Left lung (tissue), 10 donors: ENCODE results near the gene TSFM. TPM values are rescaled to one million over a fixed set of nuclear protein-coding genes. Genes with fewer than 3 reads are reported as not detected.
"Not testable (repeated sequence)": the region's sequence is repeated elsewhere in the genome, so short reads cannot be mapped to it uniquely, and the experiment has no call there.

Experiments used
- ATAC-seq: fragments of 200-7000 bp; cut with Tn5 transposase; one replicate; pipeline ENCODE4 v1.9.1; 2020; ENCODE audit warnings: moderate library complexity
- DNase-seq, 4 donors: peaks; one replicate each; pipeline ENCODE4 v3.0.0-alpha.2; 2013 to 2020
- H3K27ac ChIP-seq, 2 donors: fragments of 200-600 bp; sonication (generic) in 1 of 2; one replicate each; pipeline versions ENCODE4 v1.5.0 to v1.8.0; 2020 to 2021
- H3K27me3 ChIP-seq, 2 donors: fragments of 200-600 bp; sonication (generic) in 1 of 2; one replicate each; pipeline versions ENCODE4 v1.5.0 to v1.8.0; 2020 to 2021
- H3K36me3 ChIP-seq, 2 donors: fragments of 200-600 bp; sonication (generic) in 1 of 2; one replicate each; pipeline versions ENCODE4 v1.5.0 to v1.8.0; 2020 to 2021
- H3K4me1 ChIP-seq, 2 donors: fragments of 200-600 bp; one replicate each; pipeline ENCODE4 v1.8.0; 2021
- H3K4me3 ChIP-seq, 2 donors: fragments of 200-600 bp; sonication (generic) in 1 of 2; one replicate each; pipeline versions ENCODE4 v1.5.0 to v1.8.0; 2020 to 2021; ENCODE audit warnings: mild to moderate bottlenecking in 1 of 2
- H3K9me3 ChIP-seq, 2 donors: fragments of 200-600 bp; sonication (generic) in 1 of 2; one replicate each; pipeline versions ENCODE4 v1.5.0 to v1.8.0; 2020 to 2021
- intact Hi-C, 2 donors: fragments of 100-400 bp; cut with DNase I; formaldehyde crosslinking; loops; one replicate each; pipeline versions ENCODE4 v1.11.2 to v1.14.2; 2022
- polyA plus RNA-seq, 6 donors: library from polyadenylated mRNA; unstranded; fragments of 120-200 nt; gene quantifications; one replicate each; pipeline ENCODE4 v1.2.1, GENCODE V29; 2013; ENCODE audit not compliant: insufficient read length in 6 of 6
- total RNA-seq, 2 donors: library from RNA; stranded (reverse); fragmentation: NEBNext Ultra II Directional; extraction: Animal tissue kit (Norgen Biotek cat#: 25700); gene quantifications; one replicate each; pipeline ENCODE4 v1.2.1, GENCODE V29; 2021
- TF ChIP-seq, protein P1 (sequence below), 2 donors: fragments of 200-600 bp; sonication (generic) in 1 of 2; IDR thresholded peaks; one replicate each; pipeline versions ENCODE4 v1.5.0 to v1.8.0; 2021; ENCODE audit warnings: antibody characterized with exemption in 2 of 2
- donor health status: DM: no; HTN: yes; CAD: no.
- donor health status: DM: no; HTN: no; CAD: no.

TSFM gene
- total and polyA plus RNA-seq, 8 donors = 25.6 to 35.3 (median 30.7) TPM

DNA sequence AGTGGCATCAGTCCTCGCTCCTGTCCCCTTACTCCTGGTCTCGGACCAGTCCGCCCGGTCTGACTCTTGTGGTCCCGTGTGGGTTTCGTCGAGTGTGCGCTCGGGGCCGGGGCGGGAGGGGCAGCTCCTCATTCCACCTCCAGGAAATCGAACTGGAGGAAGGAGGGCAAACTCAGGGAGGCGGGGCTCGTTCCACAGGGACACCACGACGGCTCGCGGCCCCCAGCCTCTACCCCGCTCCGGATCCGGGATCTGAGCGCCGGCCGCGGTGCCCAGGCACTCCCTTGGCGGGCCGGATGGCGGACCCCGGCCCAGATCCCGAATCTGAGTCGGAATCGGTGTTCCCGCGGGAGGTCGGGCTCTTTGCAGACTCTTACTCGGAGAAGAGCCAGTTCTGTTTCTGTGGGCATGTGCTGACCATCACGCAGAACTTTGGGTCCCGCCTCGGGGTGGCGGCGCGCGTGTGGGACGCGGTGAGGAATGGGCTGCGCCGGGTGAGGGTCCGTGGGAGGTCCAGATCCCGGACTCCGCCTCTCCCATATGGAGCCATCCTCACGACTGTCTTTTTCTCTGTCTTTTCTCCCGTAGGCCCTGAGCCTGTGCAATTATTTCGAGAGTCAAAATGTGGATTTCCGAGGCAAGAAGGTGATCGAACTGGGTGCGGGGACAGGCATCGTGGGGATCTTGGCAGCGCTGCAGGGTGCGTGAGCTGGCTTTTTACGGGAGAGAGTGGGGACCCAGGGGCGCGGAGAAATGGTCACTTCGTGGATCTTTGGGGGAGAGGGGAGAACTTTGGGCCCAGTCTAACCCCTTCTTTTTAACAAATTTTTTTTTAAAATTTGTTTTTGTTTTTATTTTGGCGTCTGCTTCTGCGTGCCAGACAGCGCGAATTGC lies 9.9 kb upstream of the TSFM start, which contains the start of gene EEF1AKMT3:
Gene EEF1AKMT3 (plus strand): TSS at position 186 of the 894 bp plus-strand sequence. CDS start 111 bp downstream, at position 297.
- peaks cover 0 to 28% of the 10 kb centered on the region in 2 donors for H3K36me3 ChIP-seq
- H3K27ac ChIP-seq = peak within 1 kb of the TSS; percentile 88 to 92
- TF ChIP-seq, protein P1, sequence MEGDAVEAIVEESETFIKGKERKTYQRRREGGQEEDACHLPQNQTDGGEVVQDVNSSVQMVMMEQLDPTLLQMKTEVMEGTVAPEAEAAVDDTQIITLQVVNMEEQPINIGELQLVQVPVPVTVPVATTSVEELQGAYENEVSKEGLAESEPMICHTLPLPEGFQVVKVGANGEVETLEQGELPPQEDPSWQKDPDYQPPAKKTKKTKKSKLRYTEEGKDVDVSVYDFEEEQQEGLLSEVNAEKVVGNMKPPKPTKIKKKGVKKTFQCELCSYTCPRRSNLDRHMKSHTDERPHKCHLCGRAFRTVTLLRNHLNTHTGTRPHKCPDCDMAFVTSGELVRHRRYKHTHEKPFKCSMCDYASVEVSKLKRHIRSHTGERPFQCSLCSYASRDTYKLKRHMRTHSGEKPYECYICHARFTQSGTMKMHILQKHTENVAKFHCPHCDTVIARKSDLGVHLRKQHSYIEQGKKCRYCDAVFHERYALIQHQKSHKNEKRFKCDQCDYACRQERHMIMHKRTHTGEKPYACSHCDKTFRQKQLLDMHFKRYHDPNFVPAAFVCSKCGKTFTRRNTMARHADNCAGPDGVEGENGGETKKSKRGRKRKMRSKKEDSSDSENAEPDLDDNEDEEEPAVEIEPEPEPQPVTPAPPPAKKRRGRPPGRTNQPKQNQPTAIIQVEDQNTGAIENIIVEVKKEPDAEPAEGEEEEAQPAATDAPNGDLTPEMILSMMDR (IDR thresholded peaks at IDR 0.05) = no peak
- intact Hi-C loops = no loop called here
- DNase-seq (peak; percentile 57 to 90 (median 69)), ATAC-seq (peak; percentile 76)
- H3K4me1 ChIP-seq = peaks cover 5 to 44% of the 10 kb centered on the region in 2 donors
- peaks cover 0 to 2% of the 10 kb centered on the region in 2 donors for H3K27me3 ChIP-seq
- H3K9me3 ChIP-seq = no peaks in the 10 kb centered on the region
- peak within 1 kb of the TSS; percentile 76 to 79 for H3K4me3 ChIP-seq

GRCh38 chr12:57774634-57775033 lies 8.0 kb upstream of the TSFM start:
- peaks cover 5 to 44% of the 10 kb centered on the region in 2 donors for H3K4me1 ChIP-seq
- ATAC-seq, intact Hi-C loops, H3K27me3 ChIP-seq, H3K27ac ChIP-seq, H3K9me3 ChIP-seq, DNase-seq, H3K4me3 ChIP-seq: not testable (repeated sequence)
- peaks cover 0 to 12% of the 10 kb centered on the region in 2 donors for H3K36me3 ChIP-seq

DNA sequence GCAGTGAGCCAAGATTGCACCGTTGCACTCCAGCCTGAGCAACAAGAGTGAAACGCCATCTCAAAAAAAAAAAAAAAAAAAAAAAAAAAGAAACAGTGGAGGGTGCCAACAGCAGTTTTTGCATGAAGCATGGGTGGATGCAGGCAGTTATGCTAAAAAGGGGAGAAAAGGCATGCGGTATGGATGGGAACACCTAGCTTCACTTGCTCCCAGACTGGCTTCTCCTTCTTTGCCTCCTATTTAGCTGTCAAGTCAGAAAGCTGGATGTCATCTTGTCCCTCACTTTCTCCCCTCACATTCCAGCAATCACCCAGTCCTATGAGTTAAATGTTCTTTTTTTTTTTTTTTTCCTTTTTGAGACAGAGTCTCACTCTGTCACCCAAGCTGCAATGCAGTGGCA lies 7.5 kb upstream of the TSFM start:
- ATAC-seq = no peak
- peaks cover 5 to 44% of the 10 kb centered on the region in 2 donors for H3K4me1 ChIP-seq
- TF ChIP-seq, protein P1 (IDR thresholded peaks at IDR 0.05) = no peak
- no peaks in the 10 kb centered on the region for H3K9me3 ChIP-seq
- no peak overlapping the region for H3K27ac ChIP-seq
- intact Hi-C loops = no loop called here
- no peak overlapping the region for H3K4me3 ChIP-seq
- DNase-seq = no peak
- H3K36me3 ChIP-seq = peaks cover 0 to 8% of the 10 kb centered on the region in 2 donors
- H3K27me3 ChIP-seq = no peaks in the 10 kb centered on the region

- Histone ChIP-seq H3K4me1 (peaks cover 5 to 40% of the 10 kb centered on the region in 2 donors), H3K9me3 (no peaks in the 10 kb centered on the region), H3K4me3 (no peak overlapping the region), H3K27ac (no peak overlapping the region), H3K27me3 (no peaks in the 10 kb centered on the region), H3K36me3 (peaks cover 0 to 3% of the 10 kb centered on the region in 2 donors)
- intact Hi-C loops = no loop called here
- TF ChIP-seq, protein P1 (IDR thresholded peaks at IDR 0.05) = no peak
- DNase-seq (no peak), ATAC-seq (no peak)
Observed at GRCh38 chr12:57775563-57776246, 6.9 kb upstream of the TSFM start.

GRCh38 chr12:57776247-57776587 lies 6.4 kb upstream of the TSFM start:
- intact Hi-C loops = no loop called here

More at GRCh38 chr12:57776247-57776587, 6.4 kb upstream of the TSFM start:
- no peak overlapping the region for H3K4me3 ChIP-seq
- DNase-seq (no peak), ATAC-seq (no peak)
- TF ChIP-seq, protein P1 (IDR thresholded peaks at IDR 0.05) = no peak
- H3K27me3 ChIP-seq = no peaks in the 10 kb centered on the region
- no peaks in the 10 kb centered on the region for H3K9me3 ChIP-seq
- H3K4me1 ChIP-seq = peaks cover 4 to 40% of the 10 kb centered on the region in 2 donors
- H3K36me3 ChIP-seq = peaks cover 0 to 5% of the 10 kb centered on the region in 2 donors
- no peak overlapping the region for H3K27ac ChIP-seq
